ENCODE results near the gene JMJD7. TPM values are rescaled to one million over a fixed set of nuclear protein-coding genes. Genes with fewer than 3 reads are reported as not detected.

JMJD7 gene
- total RNA-seq, 1 experiment from 2014 or later, result 10.9 TPM

DNA sequence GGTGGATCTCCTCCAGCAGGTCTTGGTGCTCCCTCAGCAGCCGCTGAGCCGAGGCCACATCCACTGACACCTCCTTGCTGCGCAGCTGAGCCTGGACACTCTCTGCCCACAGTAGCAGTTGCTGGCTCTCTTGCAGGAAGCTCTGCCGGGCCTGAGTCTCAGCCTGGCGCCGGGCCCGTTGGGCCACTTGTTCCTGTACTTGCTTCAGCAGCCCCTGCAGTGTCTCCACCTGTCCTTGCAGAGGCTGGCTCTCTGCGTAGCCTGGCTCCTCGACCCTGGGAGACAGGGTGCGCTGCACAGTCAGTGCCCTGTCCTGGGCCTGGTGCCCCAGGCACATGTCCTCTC is 50.4 kb downstream of the JMJD7 start:
- intact Hi-C loops (cut with micrococcal nuclease; ENCODE audit: unreplicated experiment), result no loop called here

DNA sequence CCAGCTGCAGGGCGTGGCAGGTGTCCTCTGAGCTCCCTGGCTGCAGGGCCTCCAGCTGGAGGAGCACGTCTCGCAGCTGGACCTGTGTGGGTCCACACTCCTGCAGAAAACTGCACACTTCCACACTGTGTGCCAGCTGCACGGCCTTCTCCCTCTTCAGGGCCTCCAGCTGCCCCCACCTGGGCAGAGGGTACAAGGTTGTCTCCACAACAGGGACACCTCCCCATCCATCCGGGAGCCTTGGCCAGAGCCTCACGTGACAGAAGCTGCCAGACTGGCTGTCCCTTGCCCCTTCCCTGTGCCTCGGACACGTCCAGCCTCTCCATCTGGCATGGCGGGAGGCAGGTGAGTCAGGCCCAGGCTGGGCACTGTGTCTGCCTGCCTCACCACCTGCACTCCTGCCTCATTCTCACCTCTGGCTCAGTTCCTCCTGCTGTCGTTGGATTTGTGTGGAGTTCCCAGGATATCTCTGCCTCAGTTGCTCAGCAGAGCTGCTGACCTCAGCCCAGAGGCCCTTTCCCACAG is 51.5 kb downstream of the JMJD7 start:
- Mint-ChIP-seq H3K27ac (ENCODE audit: unreplicated experiment) (no peak overlapping the region), H3K27me3 (ENCODE audit: insufficient read depth, unreplicated experiment) (no peaks in the 10 kb centered on the region), H3K9me3 (ENCODE audit: unreplicated experiment) (no peaks in the 10 kb centered on the region), H3K4me1 (ENCODE audit: low read depth, unreplicated experiment) (no peaks in the 10 kb centered on the region), H3K4me3 (ENCODE audit: unreplicated experiment) (no peak overlapping the region), H3K36me3 (ENCODE audit: insufficient read depth, unreplicated experiment) (no peaks in the 10 kb centered on the region)
- Histone ChIP-seq H3K36me3 (ENCODE audit: control insufficient read depth, insufficient read depth, low read length) (no peaks in the 10 kb centered on the region), H3K9me3 (no peaks in the 10 kb centered on the region), H3K4me1 (no peaks in the 10 kb centered on the region), H3K4me3 (ENCODE audit: low read depth, low read length) (no peak overlapping the region), H3K27me3 (replicated peaks; ENCODE audit: control insufficient read depth, insufficient read depth, low read length) (no peaks in the 10 kb centered on the region)
- no peak for DNase-seq
- no TSS peak for BruUV-seq (replicated peaks)
- TF ChIP-seq, protein P1, sequence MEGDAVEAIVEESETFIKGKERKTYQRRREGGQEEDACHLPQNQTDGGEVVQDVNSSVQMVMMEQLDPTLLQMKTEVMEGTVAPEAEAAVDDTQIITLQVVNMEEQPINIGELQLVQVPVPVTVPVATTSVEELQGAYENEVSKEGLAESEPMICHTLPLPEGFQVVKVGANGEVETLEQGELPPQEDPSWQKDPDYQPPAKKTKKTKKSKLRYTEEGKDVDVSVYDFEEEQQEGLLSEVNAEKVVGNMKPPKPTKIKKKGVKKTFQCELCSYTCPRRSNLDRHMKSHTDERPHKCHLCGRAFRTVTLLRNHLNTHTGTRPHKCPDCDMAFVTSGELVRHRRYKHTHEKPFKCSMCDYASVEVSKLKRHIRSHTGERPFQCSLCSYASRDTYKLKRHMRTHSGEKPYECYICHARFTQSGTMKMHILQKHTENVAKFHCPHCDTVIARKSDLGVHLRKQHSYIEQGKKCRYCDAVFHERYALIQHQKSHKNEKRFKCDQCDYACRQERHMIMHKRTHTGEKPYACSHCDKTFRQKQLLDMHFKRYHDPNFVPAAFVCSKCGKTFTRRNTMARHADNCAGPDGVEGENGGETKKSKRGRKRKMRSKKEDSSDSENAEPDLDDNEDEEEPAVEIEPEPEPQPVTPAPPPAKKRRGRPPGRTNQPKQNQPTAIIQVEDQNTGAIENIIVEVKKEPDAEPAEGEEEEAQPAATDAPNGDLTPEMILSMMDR (IDR thresholded peaks at IDR 0.05; ENCODE audit: insufficient read depth in 1 of 2, low read depth in 1 of 2, low read length in 1 of 2, severe bottlenecking in 1 of 2, unreplicated experiment in 1 of 2), result no peak
- ChIA-PET CTCF (no interaction called here), POLR2A (no interaction called here)
- intact Hi-C loops (cut with micrococcal nuclease; ENCODE audit: unreplicated experiment), result no loop called here

More for the DNA sequence above, 50.4 kb downstream of the JMJD7 start:
- Mint-ChIP-seq H3K4me1 (ENCODE audit: low read depth, unreplicated experiment) (no peaks in the 10 kb centered on the region), H3K27ac (ENCODE audit: unreplicated experiment) (no peak overlapping the region), H3K9me3 (ENCODE audit: unreplicated experiment) (no peaks in the 10 kb centered on the region), H3K36me3 (ENCODE audit: insufficient read depth, unreplicated experiment) (no peaks in the 10 kb centered on the region), H3K27me3 (ENCODE audit: insufficient read depth, unreplicated experiment) (no peaks in the 10 kb centered on the region), H3K4me3 (ENCODE audit: unreplicated experiment) (no peak overlapping the region)
- POLR2A ChIA-PET, result no interaction called here
- Histone ChIP-seq H3K4me3 (ENCODE audit: low read depth, low read length) (no peak overlapping the region), H3K36me3 (ENCODE audit: control insufficient read depth, insufficient read depth, low read length) (no peaks in the 10 kb centered on the region), H3K4me1 (no peaks in the 10 kb centered on the region), H3K27me3 (replicated peaks; ENCODE audit: control insufficient read depth, insufficient read depth, low read length) (no peaks in the 10 kb centered on the region), H3K9me3 (no peaks in the 10 kb centered on the region)
- BruUV-seq (replicated peaks), result no TSS peak
- TF ChIP-seq, protein P1 (IDR thresholded peaks at IDR 0.05; ENCODE audit: insufficient read depth in 1 of 2, low read depth in 1 of 2, low read length in 1 of 2, severe bottlenecking in 1 of 2, unreplicated experiment in 1 of 2), result no peak
- DNase-seq, result no peak
- CTCF ChIA-PET, result interaction anchor here (1.7 kb wide), 1 partner anchor 26 kb away, joined by 6 read pairs; no protein-coding TSS in a partner anchor

DNA sequence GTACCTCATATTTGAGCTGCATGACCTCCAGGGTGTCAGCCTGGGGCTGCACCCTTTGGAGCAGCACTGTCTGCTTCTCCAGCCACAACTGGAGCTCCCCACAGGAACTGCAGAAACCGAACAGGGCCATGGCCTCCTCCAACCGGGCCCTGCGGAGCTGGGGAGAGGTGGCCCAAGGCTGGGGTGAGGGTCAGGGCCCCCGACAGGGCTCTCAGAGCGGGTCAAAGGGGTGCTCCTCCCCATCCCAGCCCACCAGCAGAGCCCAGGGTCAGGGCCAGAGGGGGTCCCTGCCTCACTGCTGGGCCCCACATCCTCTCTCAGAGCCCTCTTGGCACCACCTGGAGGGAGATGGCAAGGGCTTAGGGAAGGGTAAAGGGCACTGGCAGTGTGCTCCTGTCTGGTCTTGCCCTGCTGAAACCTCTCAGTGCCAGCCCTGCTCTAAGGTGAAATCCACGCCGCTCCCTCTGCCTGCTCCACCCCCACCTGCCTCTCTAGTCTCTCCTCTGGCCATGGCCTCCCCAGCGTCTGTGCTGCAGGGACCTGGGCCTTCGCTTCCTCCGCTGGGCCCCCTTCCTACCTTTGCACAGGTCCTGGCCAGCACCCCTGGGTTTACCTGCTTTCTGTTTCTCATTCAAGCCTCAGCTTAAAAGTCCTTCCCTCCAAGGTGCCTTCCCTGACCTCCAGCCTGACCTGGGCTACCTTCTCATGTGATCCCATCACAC is 52.4 kb downstream of the JMJD7 start:
- TF ChIP-seq, protein P1 (IDR thresholded peaks at IDR 0.05; ENCODE audit: insufficient read depth in 1 of 2, low read depth in 1 of 2, low read length in 1 of 2, severe bottlenecking in 1 of 2, unreplicated experiment in 1 of 2), result no peak
- Histone ChIP-seq H3K27me3 (replicated peaks; ENCODE audit: control insufficient read depth, insufficient read depth, low read length) (no peaks in the 10 kb centered on the region), H3K36me3 (ENCODE audit: control insufficient read depth, insufficient read depth, low read length) (no peaks in the 10 kb centered on the region), H3K9me3 (no peaks in the 10 kb centered on the region), H3K4me3 (ENCODE audit: low read depth, low read length) (no peak overlapping the region), H3K4me1 (no peaks in the 10 kb centered on the region)
- no peak overlapping the region for H3K27ac Mint-ChIP-seq (ENCODE audit: unreplicated experiment)
- no peaks in the 10 kb centered on the region for H3K9me3 Mint-ChIP-seq (ENCODE audit: unreplicated experiment)
- POLR2A ChIA-PET, result no interaction called here
- CTCF ChIA-PET, result interaction anchor here (1.1 kb wide), 1 partner anchor 24 kb away, joined by 3 read pairs; no protein-coding TSS in a partner anchor
- no peaks in the 10 kb centered on the region for H3K36me3 Mint-ChIP-seq (ENCODE audit: insufficient read depth, unreplicated experiment)
- no TSS peak for BruUV-seq (replicated peaks)
- H3K27me3 Mint-ChIP-seq (ENCODE audit: insufficient read depth, unreplicated experiment), result no peaks in the 10 kb centered on the region
- no peak overlapping the region for H3K4me3 Mint-ChIP-seq (ENCODE audit: unreplicated experiment)
- no peak for DNase-seq
- H3K4me1 Mint-ChIP-seq (ENCODE audit: low read depth, unreplicated experiment), result no peaks in the 10 kb centered on the region
- intact Hi-C loops (cut with micrococcal nuclease; ENCODE audit: unreplicated experiment), result no loop called here
